Measurements from ENCODE around the gene LSM4. TPM values are rescaled to one million over a fixed set of nuclear protein-coding genes. Genes with fewer than 3 reads are reported as not detected.

LSM4 gene
- total and polyA plus RNA-seq, 2 of the 13 experiments (the other 11 are each of a cell fraction or from before 2014, with no cell fraction given), result 65.8 to 166 TPM

- peak; percentile 99 for TF ChIP-seq ZNF770 (CRISPR knock-in tag; IDR thresholded peaks at IDR 0.05)
- TF ChIP-seq THAP9 (CRISPR knock-in tag; IDR thresholded peaks at IDR 0.05; ENCODE audit: borderline replicate concordance), result no peak
- TF ChIP-seq SNAPC2 (CRISPR knock-in tag; IDR thresholded peaks at IDR 0.05), result no peak
- TF ChIP-seq ZBED4 (CRISPR knock-in tag; IDR thresholded peaks at IDR 0.05; ENCODE audit: borderline replicate concordance), result 0 out of 2 replicates have a peak, but pooled peaks have one; percentile 48
- peak; percentile 70 for TF ChIP-seq HDAC1 (CRISPR knock-in tag; IDR thresholded peaks at IDR 0.05)
- peak; percentile 31; the same call in 1 of the 2 replicates for TF ChIP-seq KAT8 (CRISPR knock-in tag; IDR thresholded peaks at IDR 0.05)
- TF ChIP-seq HNRNPK (IDR thresholded peaks at IDR 0.05; ENCODE audit: low read depth, low read length, poor library complexity, severe bottlenecking), result peak; percentile 30
- no peak for TF ChIP-seq STAT5B (CRISPR knock-in tag; IDR thresholded peaks at IDR 0.05)
- no peak for TF ChIP-seq RFX3 (CRISPR knock-in tag; IDR thresholded peaks at IDR 0.05)
- peak; percentile 61 for TF ChIP-seq SAP130 (CRISPR knock-in tag; IDR thresholded peaks at IDR 0.05; ENCODE audit: low read depth)
- TF ChIP-seq IRF2 (CRISPR knock-in tag; IDR thresholded peaks at IDR 0.05), result peak; percentile 45; the same call in 1 of the 2 replicates
- no peak for TF ChIP-seq ZNF431 (CRISPR knock-in tag; IDR thresholded peaks at IDR 0.05; ENCODE audit: borderline replicate concordance, low read depth)
- TF ChIP-seq ZNF775 (CRISPR knock-in tag; IDR thresholded peaks at IDR 0.05; ENCODE audit: borderline replicate concordance), result no peak
- TF ChIP-seq CENPBD1 (CRISPR knock-in tag; IDR thresholded peaks at IDR 0.05; ENCODE audit: borderline replicate concordance, low read depth), result no peak
- no peak for TF ChIP-seq ZNF670 (CRISPR knock-in tag; IDR thresholded peaks at IDR 0.05; ENCODE audit: borderline replicate concordance)
- TF ChIP-seq NR1H2 (CRISPR knock-in tag; IDR thresholded peaks at IDR 0.05; ENCODE audit: borderline replicate concordance, low read depth), result no peak
- TF ChIP-seq TEAD3 (CRISPR knock-in tag; optimal IDR thresholded peaks at IDR 0.05; ENCODE audit: borderline replicate concordance), result peak; percentile 97
Observed at GRCh38 chr19:18291590-18292461, 31.1 kb downstream of the LSM4 start (continued).
